ENCODE measurements around the gene BAIAP2.

- TF ChIP-seq CTCF (conservative IDR thresholded peaks at IDR 0.05; ENCODE audit: low read length) (no peak), EZH2phosphoT487 (IDR thresholded peaks at IDR 0.05; ENCODE audit: borderline replicate concordance) (no peak)
Observed at GRCh38 chr17:81127526-81128177, 92.7 kb downstream of the BAIAP2 start.

Measured in Loucy (cell line).